H9 (cell line): Measurements from ENCODE around the gene MEP1B. TPM values are rescaled to one million over a fixed set of nuclear protein-coding genes. Genes with fewer than 3 reads are reported as not detected.

Source experiments
- DNase-seq: peaks from one replicate; pipeline ENCODE4 v3.0.0-alpha.2; 2017
- H2AFZ ChIP-seq: one replicate; pipeline ENCODE4 v1.6.1; 2013; ENCODE audit warnings: mild to moderate bottlenecking, low read length, control low read depth, moderate library complexity
- H2AK5ac ChIP-seq: 2 replicates; pipeline ENCODE4 v1.6.1; 2013; ENCODE audit warnings: low read length, control low read depth, mixed read lengths; ENCODE audit not compliant: insufficient read length
- H2BK120ac ChIP-seq: one replicate; pipeline ENCODE4 v1.6.1; 2013; ENCODE audit warnings: low read depth, mild to moderate bottlenecking, low read length, control low read depth, inconsistent platforms; ENCODE audit not compliant: poor library complexity, severe bottlenecking
- H2BK12ac ChIP-seq: 2 replicates; pipeline ENCODE4 v1.6.1; 2013; ENCODE audit warnings: low read length, control low read depth, mixed read lengths, low read depth; ENCODE audit not compliant: insufficient read length
- H2BK15ac ChIP-seq: 2 replicates; pipeline ENCODE4 v1.6.1; 2013; ENCODE audit warnings: low read depth, low read length, control low read depth
- H2BK20ac ChIP-seq: one replicate; pipeline ENCODE4 v1.6.1; 2013; ENCODE audit warnings: low read depth, mild to moderate bottlenecking, low read length, control low read depth, inconsistent platforms; ENCODE audit not compliant: poor library complexity, severe bottlenecking
- H2BK5ac ChIP-seq: 2 replicates; pipeline ENCODE4 v1.6.1; 2013; ENCODE audit warnings: low read length, control low read depth, mixed read lengths; ENCODE audit not compliant: insufficient read length
- H3K14ac ChIP-seq: 2 replicates; pipeline ENCODE4 v1.6.1; 2013; ENCODE audit warnings: low read length, control low read depth; ENCODE audit not compliant: insufficient read depth
- H3K18ac ChIP-seq: 2 replicates; pipeline ENCODE4 v1.6.1; 2013; ENCODE audit warnings: low read depth, mild to moderate bottlenecking, mixed read lengths, low read length, control low read depth; ENCODE audit not compliant: insufficient read length
- H3K23ac ChIP-seq: 2 replicates; pipeline ENCODE4 v1.6.1; 2013; ENCODE audit warnings: low read length, control low read depth, mixed read lengths, low read depth; ENCODE audit not compliant: insufficient read length
- H3K23me2 ChIP-seq: 2 replicates; pipeline ENCODE4 v1.6.1; 2013; ENCODE audit warnings: low read depth, mild to moderate bottlenecking, mixed read lengths, low read length, control low read depth; ENCODE audit not compliant: insufficient read length, poor library complexity, severe bottlenecking
- H3K27ac ChIP-seq: 2 replicates; pipeline ENCODE4 v1.5.1; 2013; ENCODE audit warnings: low read length, control low read depth, mixed read lengths, low read depth; ENCODE audit not compliant: insufficient read length
- H3K27me3 ChIP-seq: 2 replicates; pipeline ENCODE4 v1.6.1; 2013; ENCODE audit warnings: low read length, control low read depth, inconsistent platforms; ENCODE audit not compliant: insufficient read depth
- H3K4ac ChIP-seq: 2 replicates; pipeline ENCODE4 v1.6.1; 2013; ENCODE audit warnings: low read depth, mild to moderate bottlenecking, control low read depth, inconsistent platforms, low read length, moderate library complexity
- H3K4me1 ChIP-seq: 2 replicates; pipeline ENCODE4 v1.6.1; 2013; ENCODE audit warnings: low read length, control low read depth, inconsistent platforms; ENCODE audit not compliant: insufficient read depth
- H3K4me2 ChIP-seq: 2 replicates; pipeline ENCODE4 v1.6.1; 2013; ENCODE audit warnings: low read length, control low read depth, mixed read lengths; ENCODE audit not compliant: insufficient read length, insufficient read depth
- H3K56ac ChIP-seq: 2 replicates; pipeline ENCODE4 v1.6.1; 2013; ENCODE audit warnings: low read depth, mild to moderate bottlenecking, mixed read lengths, low read length, control low read depth; ENCODE audit not compliant: insufficient read length
- H3K79me1 ChIP-seq: 2 replicates; pipeline ENCODE4 v1.6.1; 2013; ENCODE audit warnings: low read depth, mild to moderate bottlenecking, moderate library complexity, low read length, control low read depth, inconsistent platforms; ENCODE audit not compliant: insufficient read depth, poor library complexity, severe bottlenecking
- H3K79me2 ChIP-seq: 2 replicates; pipeline ENCODE4 v1.6.1; 2013; ENCODE audit warnings: low read length, control low read depth, inconsistent platforms; ENCODE audit not compliant: insufficient read depth
- H3K9ac ChIP-seq: 2 replicates; pipeline ENCODE4 v1.6.1; 2013; ENCODE audit warnings: low read length, control low read depth, mixed read lengths; ENCODE audit not compliant: insufficient read length; ENCODE audit errors: extremely low read depth
- H3K9me3 ChIP-seq: one replicate; pipeline ENCODE4 v1.6.1; 2013; ENCODE audit warnings: low read depth, low read length, inconsistent platforms; ENCODE audit not compliant: control insufficient read depth
- H3T11ph ChIP-seq: one replicate; pipeline ENCODE4 v1.6.1; 2013; ENCODE audit warnings: mild to moderate bottlenecking, low read length, control low read depth, inconsistent platforms
- H4K20me1 ChIP-seq: one replicate; pipeline ENCODE4 v1.6.1; 2013; ENCODE audit not compliant: control insufficient read depth, insufficient read length, insufficient read depth
- H4K5ac ChIP-seq: 2 replicates; pipeline ENCODE4 v1.6.1; 2013; ENCODE audit warnings: low read depth, mild to moderate bottlenecking, mixed read lengths, low read length, control low read depth; ENCODE audit not compliant: insufficient read length
- H4K8ac ChIP-seq: replicated peaks from 2 replicates; pipeline ENCODE4 v1.6.1; 2013; ENCODE audit warnings: low read length, control low read depth, mixed read lengths, low read depth; ENCODE audit not compliant: insufficient read length
- H4K91ac ChIP-seq: 2 replicates; pipeline ENCODE4 v1.6.1; 2013; ENCODE audit warnings: low read depth, mild to moderate bottlenecking, moderate library complexity, mixed read lengths, low read length, control low read depth; ENCODE audit not compliant: insufficient read length
- H3K27ac Mint-ChIP-seq, 3 experiments: 2 replicates in 2 of 3; 3 replicates in 1 of 3; pipeline ENCODE4 v1.8.0; 2020 to 2021; ENCODE audit warnings: mixed read lengths in 3 of 3, mild to moderate bottlenecking in 1 of 3, moderate library complexity in 1 of 3
- H3K27me3 Mint-ChIP-seq: 2 replicates; pipeline ENCODE4 v1.8.0; 2021; ENCODE audit warnings: low read depth, mild to moderate bottlenecking, moderate library complexity, mixed read lengths
- H3K36me3 Mint-ChIP-seq, 3 experiments: 2 replicates in 2 of 3; 3 replicates in 1 of 3; pipeline ENCODE4 v1.8.0; 2020 to 2021; ENCODE audit warnings: low read depth in 3 of 3, mixed read lengths in 3 of 3; ENCODE audit not compliant: insufficient read depth in 1 of 3
- H3K4me1 Mint-ChIP-seq, 2 experiments: 2 replicates each; pipeline ENCODE4 v1.8.0; 2020; ENCODE audit warnings: mixed read lengths in 2 of 2
- H3K4me3 Mint-ChIP-seq, 2 experiments: 2 replicates in 1 of 2; 3 replicates in 1 of 2; pipeline ENCODE4 v1.8.0; 2020 to 2021; ENCODE audit warnings: mild to moderate bottlenecking in 2 of 2, mixed read lengths in 2 of 2, moderate library complexity in 1 of 2
- H3K9me3 Mint-ChIP-seq, 2 experiments: 2 replicates in 1 of 2; 3 replicates in 1 of 2; pipeline ENCODE4 v1.8.0; 2020; ENCODE audit warnings: mild to moderate bottlenecking in 2 of 2, mixed read lengths in 2 of 2, moderate library complexity in 1 of 2
- WGBS: extraction: QIAGEN DNeasy Blood & Tissue Kit; methylation state at CpG from one replicate; pipeline ENCODE4 v1.1.7; 2013; ENCODE audit warnings: missing lambda C conversion rate, low lambda C conversion rate, mixed read lengths; ENCODE audit not compliant: insufficient read length; ENCODE audit errors: extremely low coverage; 5-methylcytosine and 5-hydroxymethylcytosine counted together
- total RNA-seq: library from RNA; stranded (reverse); gene quantifications from 2 replicates; pipeline ENCODE4 v1.2.1, GENCODE V29; 2021
- TF ChIP-seq, protein P1 (sequence below): fragments of 200-600 bp; sonication (generic); conservative IDR thresholded peaks from 3 replicates; pipeline ENCODE4 v1.8.0; 2021; ENCODE audit warnings: antibody characterized with exemption, mild to moderate bottlenecking

Gene MEP1B
- total RNA-seq, 1 experiment from 2014 or later, result not detected

DNA sequence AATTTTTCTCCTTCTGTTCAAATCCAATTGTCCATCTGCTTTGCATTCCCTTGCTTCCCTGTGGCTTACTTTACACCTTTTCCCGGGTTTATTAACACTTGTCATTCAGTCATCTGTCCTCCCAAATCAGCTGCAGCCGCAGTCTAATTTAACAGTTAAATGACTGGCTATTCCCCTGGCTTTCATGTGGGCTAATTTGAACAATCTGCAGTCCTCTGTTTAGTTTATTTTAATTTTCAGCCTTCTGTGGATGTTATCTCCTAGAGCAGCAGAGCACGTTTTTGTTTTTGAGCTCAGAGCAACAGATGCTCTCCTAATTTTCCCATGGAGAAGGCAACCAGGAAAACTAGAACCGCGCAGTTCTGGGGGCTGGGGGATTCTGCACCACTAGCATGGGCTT, 55.0 kb downstream of the MEP1B start:
- Histone ChIP-seq H4K20me1 (no peaks in the 10 kb centered on the region), H4K5ac (no peak overlapping the region), H3K27me3 (no peaks in the 10 kb centered on the region), H3K27ac (no peak overlapping the region), H3K9ac (no peak overlapping the region), H2BK5ac (no peak overlapping the region), H3K56ac (no peak overlapping the region), H4K8ac (no peak overlapping the region), H3K4ac (no peak overlapping the region), H2AFZ (no peak overlapping the region), H3K79me2 (no peaks in the 10 kb centered on the region; the same call in 1 of the 2 replicates), H2BK120ac (no peak overlapping the region), H3K23ac (no peak overlapping the region), H3K14ac (no peak overlapping the region), H3K9me3 (no peaks in the 10 kb centered on the region), H2BK12ac (no peak overlapping the region), H2BK20ac (no peak overlapping the region), H3K79me1 (no peaks in the 10 kb centered on the region), H3T11ph (no peak overlapping the region), H3K23me2 (no peaks in the 10 kb centered on the region), H4K91ac (no peak overlapping the region), H3K18ac (no peak overlapping the region), H2BK15ac (no peak overlapping the region), H3K4me2 (no peak overlapping the region), H2AK5ac (no peak overlapping the region), H3K4me1 (no peaks in the 10 kb centered on the region; the same call in 1 of the 2 replicates)
- no CpG with 5 or more reads among the region's 5 CpGs for WGBS
- H3K36me3 Mint-ChIP-seq, result no peaks in the 10 kb centered on the region; a peak in 1 of 7 replicates
- peaks cover 34 to 35% of the 10 kb centered on the region in 2 experiments for H3K4me1 Mint-ChIP-seq
- TF ChIP-seq, protein P1, sequence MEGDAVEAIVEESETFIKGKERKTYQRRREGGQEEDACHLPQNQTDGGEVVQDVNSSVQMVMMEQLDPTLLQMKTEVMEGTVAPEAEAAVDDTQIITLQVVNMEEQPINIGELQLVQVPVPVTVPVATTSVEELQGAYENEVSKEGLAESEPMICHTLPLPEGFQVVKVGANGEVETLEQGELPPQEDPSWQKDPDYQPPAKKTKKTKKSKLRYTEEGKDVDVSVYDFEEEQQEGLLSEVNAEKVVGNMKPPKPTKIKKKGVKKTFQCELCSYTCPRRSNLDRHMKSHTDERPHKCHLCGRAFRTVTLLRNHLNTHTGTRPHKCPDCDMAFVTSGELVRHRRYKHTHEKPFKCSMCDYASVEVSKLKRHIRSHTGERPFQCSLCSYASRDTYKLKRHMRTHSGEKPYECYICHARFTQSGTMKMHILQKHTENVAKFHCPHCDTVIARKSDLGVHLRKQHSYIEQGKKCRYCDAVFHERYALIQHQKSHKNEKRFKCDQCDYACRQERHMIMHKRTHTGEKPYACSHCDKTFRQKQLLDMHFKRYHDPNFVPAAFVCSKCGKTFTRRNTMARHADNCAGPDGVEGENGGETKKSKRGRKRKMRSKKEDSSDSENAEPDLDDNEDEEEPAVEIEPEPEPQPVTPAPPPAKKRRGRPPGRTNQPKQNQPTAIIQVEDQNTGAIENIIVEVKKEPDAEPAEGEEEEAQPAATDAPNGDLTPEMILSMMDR, result no peak
- DNase-seq, result no peak
- H3K27me3 Mint-ChIP-seq, result no peaks in the 10 kb centered on the region
- no peaks in the 10 kb centered on the region for H3K9me3 Mint-ChIP-seq
- no peak overlapping the region for H3K27ac Mint-ChIP-seq
- no peak overlapping the region for H3K4me3 Mint-ChIP-seq
